Transverse colon (tissue), 4 donors: ENCODE data around the gene DOK1. TPM values are rescaled to one million over a fixed set of nuclear protein-coding genes. Genes with fewer than 3 reads are reported as not detected.
"Not testable (repeated sequence)": the region's sequence is repeated elsewhere in the genome, so short reads cannot be mapped to it uniquely, and the experiment has no call there.

Experiments used
- DNase-seq: peaks from one replicate; pipeline ENCODE4 v3.0.0-alpha.2; 2019
- H3K27ac ChIP-seq, 4 donors: fragments of 200-600 bp; sonication (generic); 2 replicates each; pipeline ENCODE4 v1.5.1; 2016 to 2018; ENCODE audit warnings: inconsistent platforms in 4 of 4
- H3K27me3 ChIP-seq: fragments of 200-600 bp; sonication (generic); 2 replicates; pipeline ENCODE4 v1.5.1; 2017; ENCODE audit warnings: inconsistent platforms
- H3K36me3 ChIP-seq, 4 donors: fragments of 200-600 bp; sonication (generic); 2 replicates each; pipeline ENCODE4 v1.5.1; 2017 to 2019; ENCODE audit warnings: inconsistent platforms in 4 of 4
- H3K4me1 ChIP-seq, 4 donors: fragments of 200-600 bp; sonication (generic); 2 replicates each; pipeline ENCODE4 v1.5.1; 2017 to 2020; ENCODE audit warnings: inconsistent platforms in 4 of 4
- H3K4me3 ChIP-seq, 4 donors: fragments of 200-600 bp; sonication (generic); 1 replicate in 1 of 4; 2 replicates in 3 of 4; pipeline versions ENCODE4 v1.5.1 to v1.6.1; 2017 to 2019; ENCODE audit warnings: inconsistent platforms in 4 of 4
- H3K9me3 ChIP-seq, 2 donors: fragments of 200-600 bp; sonication (generic); 2 replicates each; pipeline ENCODE4 v1.5.1; 2017 to 2019; ENCODE audit warnings: inconsistent platforms in 2 of 2
- EP300 ChIP-seq: sonication (generic); formaldehyde crosslinking; IDR thresholded peaks from one replicate; pipeline ENCODE4 v1.6.1; 2017; ENCODE audit warnings: antibody characterized with exemption, low read depth
- POLR2A ChIP-seq: fragments of 450-650 bp; IDR thresholded peaks from one replicate; pipeline ENCODE4 v1.6.1; 2016; ENCODE audit warnings: antibody characterized with exemption, mild to moderate bottlenecking, moderate library complexity
- POLR2AphosphoS5 ChIP-seq, 3 donors: sonication (generic); formaldehyde crosslinking; IDR thresholded peaks; one replicate each; pipeline ENCODE4 v1.6.1; 2016; ENCODE audit warnings: antibody characterized with exemption in 3 of 3
- WGBS, 2 donors: methylation state at CpG; one replicate each; pipeline ENCODE4 v1.1.5; 2018; ENCODE audit warnings: low coverage in 1 of 2; 5-methylcytosine and 5-hydroxymethylcytosine counted together
- in situ Hi-C, 4 donors: fragments of 200-750 bp; cut with MboI; loops; one replicate each; pipeline versions ENCODE4 v1.15.0 to v1.15.1; 2017; ENCODE audit warnings: low sequenced_read_pairs in 3 of 4, low pct_ligation_motif_present in 1 of 4, low pct_unique_long_range_greater_than_20kb in 1 of 4
- intact Hi-C: fragments of 100-400 bp; cut with DNase I; formaldehyde crosslinking; loops from one replicate; pipeline ENCODE4 v1.15.1; 2023; ENCODE audit warnings: low total_unique reads
- total RNA-seq, 4 donors: library from RNA; depleted of rRNA; stranded (reverse); fragments of >200 nt; gene quantifications; one replicate each; pipeline ENCODE4 v1.1.0, GENCODE V29; 2016
- TF ChIP-seq, protein P1 (sequence below), 5 experiments: fragments of 200-600 bp in 3 of 5; fragments of 450-650 bp in 2 of 5; sonication (generic) in 3 of 5; IDR thresholded peaks; 1 replicate in 2 of 5; 2 replicates in 3 of 5; pipeline ENCODE4 v1.5.1; 2016 to 2017; ENCODE audit warnings: antibody characterized with exemption in 5 of 5, inconsistent platforms in 3 of 5, mild to moderate bottlenecking in 2 of 5, moderate library complexity in 1 of 5

The DOK1 gene
- total RNA-seq, 4 donors from 2014 or later, result 14.7 to 21.3 (median 20.1) TPM

DNA sequence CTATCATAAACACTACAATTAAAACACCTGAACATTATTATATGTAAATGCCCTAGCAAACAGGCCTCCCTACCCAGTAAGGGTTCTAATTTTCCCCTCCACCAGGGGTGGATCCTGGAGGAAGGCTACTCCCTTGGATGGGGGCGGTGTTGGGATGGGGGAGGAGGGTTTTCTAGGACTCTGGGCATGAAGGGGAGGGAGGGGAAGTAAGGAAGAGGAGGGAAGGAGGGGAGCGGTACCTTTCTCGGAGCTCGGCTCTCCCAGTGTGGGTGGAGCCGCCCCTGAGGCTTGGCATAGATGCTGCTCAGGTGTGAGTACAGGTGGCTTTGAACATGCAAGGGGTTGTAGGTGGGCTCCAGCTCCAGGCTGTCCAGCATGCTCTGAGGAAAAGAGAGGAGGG is 5.4 kb downstream of the DOK1 start:
- peaks cover 4 to 23% (median 19%) of the 10 kb centered on the region in 4 donors for H3K4me1 ChIP-seq
- no peak overlapping the region for H3K4me3 ChIP-seq
- TF ChIP-seq POLR2AphosphoS5 (IDR thresholded peaks at IDR 0.05) (no peak), POLR2A (no peak), EP300 (no peak)
- TF ChIP-seq, protein P1, sequence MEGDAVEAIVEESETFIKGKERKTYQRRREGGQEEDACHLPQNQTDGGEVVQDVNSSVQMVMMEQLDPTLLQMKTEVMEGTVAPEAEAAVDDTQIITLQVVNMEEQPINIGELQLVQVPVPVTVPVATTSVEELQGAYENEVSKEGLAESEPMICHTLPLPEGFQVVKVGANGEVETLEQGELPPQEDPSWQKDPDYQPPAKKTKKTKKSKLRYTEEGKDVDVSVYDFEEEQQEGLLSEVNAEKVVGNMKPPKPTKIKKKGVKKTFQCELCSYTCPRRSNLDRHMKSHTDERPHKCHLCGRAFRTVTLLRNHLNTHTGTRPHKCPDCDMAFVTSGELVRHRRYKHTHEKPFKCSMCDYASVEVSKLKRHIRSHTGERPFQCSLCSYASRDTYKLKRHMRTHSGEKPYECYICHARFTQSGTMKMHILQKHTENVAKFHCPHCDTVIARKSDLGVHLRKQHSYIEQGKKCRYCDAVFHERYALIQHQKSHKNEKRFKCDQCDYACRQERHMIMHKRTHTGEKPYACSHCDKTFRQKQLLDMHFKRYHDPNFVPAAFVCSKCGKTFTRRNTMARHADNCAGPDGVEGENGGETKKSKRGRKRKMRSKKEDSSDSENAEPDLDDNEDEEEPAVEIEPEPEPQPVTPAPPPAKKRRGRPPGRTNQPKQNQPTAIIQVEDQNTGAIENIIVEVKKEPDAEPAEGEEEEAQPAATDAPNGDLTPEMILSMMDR (IDR thresholded peaks at IDR 0.05), result no peak
- no peaks in the 10 kb centered on the region for H3K9me3 ChIP-seq
- intact Hi-C loops, result no loop called here
- 10 to 26% methylated on average over 2 to 5 of the region's 5 CpGs for WGBS, 2 donors
- no peak overlapping the region for H3K27ac ChIP-seq
- in situ Hi-C loops, result no loop called here
- H3K27me3 ChIP-seq, result no peaks in the 10 kb centered on the region
- no peak for DNase-seq
- no peaks in the 10 kb centered on the region for H3K36me3 ChIP-seq

DNA sequence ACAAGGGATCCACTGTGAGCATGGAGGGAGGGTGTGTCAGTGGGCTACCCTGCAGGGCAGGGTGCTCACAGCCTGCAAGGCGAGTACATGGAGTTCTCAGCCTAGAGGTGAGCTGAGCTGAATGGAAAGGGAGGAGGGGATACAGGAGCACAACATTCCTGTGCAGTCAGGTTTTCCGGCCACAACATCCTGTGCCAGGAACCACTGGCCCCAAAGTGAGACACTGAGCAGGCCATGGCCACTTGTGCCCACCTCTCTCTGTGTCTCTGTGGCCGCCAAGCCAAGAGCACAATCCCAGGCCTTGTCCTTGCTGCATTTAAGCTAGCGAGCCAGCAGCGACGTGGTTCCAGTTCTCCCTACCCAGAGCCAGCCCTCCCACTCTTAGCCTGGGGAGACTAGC is 6.1 kb downstream of the DOK1 start:
- WGBS, 2 donors, result 78 to 79% methylated on average over 4 to 6 of the region's 6 CpGs
- DNase-seq, result no peak
- H3K4me1 ChIP-seq, result peaks cover 0 to 19% (median 14%) of the 10 kb centered on the region in 4 donors
- TF ChIP-seq POLR2A (no peak), POLR2AphosphoS5 (IDR thresholded peaks at IDR 0.05) (no peak), EP300 (no peak)
- TF ChIP-seq, protein P1 (IDR thresholded peaks at IDR 0.05), result no peak
- H3K36me3 ChIP-seq, result no peaks in the 10 kb centered on the region
- in situ Hi-C loops, result no loop called here
- H3K9me3 ChIP-seq, result no peaks in the 10 kb centered on the region
- intact Hi-C loops, result no loop called here
- no peak overlapping the region for H3K4me3 ChIP-seq
- no peak overlapping the region for H3K27ac ChIP-seq
- H3K27me3 ChIP-seq, result no peaks in the 10 kb centered on the region

DNA sequence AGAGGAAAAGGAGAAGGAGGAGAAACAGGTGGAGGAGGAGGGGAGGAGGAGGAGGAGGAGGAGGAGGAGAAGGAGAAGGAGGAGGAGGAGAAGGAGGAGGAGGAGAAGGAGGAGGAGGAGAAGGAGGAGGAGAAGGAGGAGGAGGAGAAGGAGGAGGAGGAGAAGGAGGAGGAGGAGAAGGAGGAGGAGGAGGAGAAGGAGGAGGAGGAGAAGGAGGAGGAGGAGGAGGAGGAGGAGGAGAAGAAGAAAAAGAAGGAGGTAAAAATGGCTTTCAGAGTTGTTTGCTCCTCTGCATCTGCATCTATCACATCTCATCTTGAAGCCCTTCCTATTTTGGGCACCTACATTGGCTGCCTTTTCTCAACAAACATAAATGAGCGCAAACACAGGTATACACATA is 6.5 kb downstream of the DOK1 start:
- intact Hi-C loops, H3K9me3 ChIP-seq, in situ Hi-C loops, DNase-seq, H3K36me3 ChIP-seq, H3K27ac ChIP-seq, H3K4me3 ChIP-seq, H3K27me3 ChIP-seq: not testable (repeated sequence)
- 91 to 100% methylated on average over 1 of the region's 1 CpG for WGBS, 2 donors
- H3K4me1 ChIP-seq, result peaks cover 0 to 15% (median 11%) of the 10 kb centered on the region in 4 donors

DNA sequence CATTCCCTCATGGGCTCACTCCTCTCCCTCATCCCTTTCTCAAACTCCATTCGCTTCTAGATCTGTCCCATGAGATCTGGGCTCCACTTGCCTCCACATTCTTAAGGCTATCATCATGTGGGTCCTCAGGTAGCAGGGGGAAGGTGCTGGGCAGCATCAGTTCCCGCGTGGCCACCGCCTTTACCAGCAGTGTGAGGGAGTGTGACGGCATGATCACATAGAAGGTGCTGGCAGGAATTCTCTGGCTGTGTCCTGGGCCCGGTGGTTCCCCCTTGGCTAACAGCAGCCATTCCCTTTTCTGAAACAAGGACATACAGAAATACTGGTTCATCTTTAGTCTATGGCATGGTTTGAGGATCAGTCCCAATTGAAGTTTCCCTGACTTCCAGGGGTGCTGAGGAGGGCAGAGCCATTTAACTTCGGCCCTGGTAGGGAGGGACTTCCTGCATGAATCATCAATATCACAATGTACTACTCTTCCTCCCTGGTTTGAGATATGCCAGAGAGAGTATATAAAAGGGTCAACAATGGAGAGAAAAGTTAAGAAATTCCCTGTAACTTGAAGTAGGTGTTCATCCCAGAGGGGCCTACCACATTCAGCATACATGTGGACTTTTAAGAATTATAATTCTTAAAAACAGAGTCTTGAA is 7.7 kb downstream of the DOK1 start:
- in situ Hi-C loops (no loop called here), intact Hi-C loops (no loop called here)
- no peak overlapping the region for H3K27ac ChIP-seq
- no peaks in the 10 kb centered on the region for H3K36me3 ChIP-seq
- no peak for DNase-seq
- 83 to 85% methylated on average over 2 to 7 of the region's 7 CpGs for whole genome bisulfite sequencing, 2 donors
- H3K4me1 ChIP-seq, result peaks cover 0 to 15% (median 11%) of the 10 kb centered on the region in 4 donors
- no peak overlapping the region for H3K4me3 ChIP-seq
- no peaks in the 10 kb centered on the region for H3K27me3 ChIP-seq
- TF ChIP-seq, protein P1 (IDR thresholded peaks at IDR 0.05), result no peak
- no peak for TF ChIP-seq EP300
- no peak for TF ChIP-seq POLR2AphosphoS5 (IDR thresholded peaks at IDR 0.05)
- TF ChIP-seq POLR2A, result no peak
- H3K9me3 ChIP-seq, result no peaks in the 10 kb centered on the region

DNA sequence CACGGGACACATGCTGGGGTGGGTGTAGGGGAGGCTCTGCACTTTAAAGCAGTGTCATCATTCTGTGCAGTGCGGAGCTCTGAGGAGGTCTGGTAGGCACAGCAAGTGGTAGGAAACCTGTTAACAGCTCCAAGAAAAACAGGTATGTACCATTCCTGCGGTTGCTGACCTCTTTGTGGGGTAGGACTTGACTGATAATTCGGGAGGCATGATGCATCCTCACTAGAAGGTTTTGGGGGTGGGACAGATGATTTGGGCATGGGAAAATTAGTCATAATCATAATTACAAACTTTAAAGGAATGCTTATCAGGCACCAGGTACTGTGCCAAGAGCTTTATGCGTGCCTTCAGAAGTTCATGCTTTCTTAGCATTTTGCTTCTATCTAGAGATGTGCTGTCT is 9.7 kb downstream of the DOK1 start:
- H3K27ac ChIP-seq, result no peak overlapping the region
- intact Hi-C loops (no loop called here), in situ Hi-C loops (no loop called here)
- H3K9me3 ChIP-seq, result no peaks in the 10 kb centered on the region
- WGBS, 2 donors, result 69 to 84% methylated on average over 2 to 5 of the region's 5 CpGs
- H3K27me3 ChIP-seq, result no peaks in the 10 kb centered on the region
- H3K4me1 ChIP-seq, result peaks cover 0 to 5% (median 0%) of the 10 kb centered on the region in 4 donors
- DNase-seq, result no peak
- H3K36me3 ChIP-seq, result no peaks in the 10 kb centered on the region
- no peak overlapping the region for H3K4me3 ChIP-seq
- TF ChIP-seq POLR2A, result no peak
- no peak for TF ChIP-seq POLR2AphosphoS5 (IDR thresholded peaks at IDR 0.05)
- TF ChIP-seq, protein P1 (IDR thresholded peaks at IDR 0.05), result no peak
- no peak for TF ChIP-seq EP300
